ENCODE results near the gene RGS7.

- TF ChIP-seq, protein P1, sequence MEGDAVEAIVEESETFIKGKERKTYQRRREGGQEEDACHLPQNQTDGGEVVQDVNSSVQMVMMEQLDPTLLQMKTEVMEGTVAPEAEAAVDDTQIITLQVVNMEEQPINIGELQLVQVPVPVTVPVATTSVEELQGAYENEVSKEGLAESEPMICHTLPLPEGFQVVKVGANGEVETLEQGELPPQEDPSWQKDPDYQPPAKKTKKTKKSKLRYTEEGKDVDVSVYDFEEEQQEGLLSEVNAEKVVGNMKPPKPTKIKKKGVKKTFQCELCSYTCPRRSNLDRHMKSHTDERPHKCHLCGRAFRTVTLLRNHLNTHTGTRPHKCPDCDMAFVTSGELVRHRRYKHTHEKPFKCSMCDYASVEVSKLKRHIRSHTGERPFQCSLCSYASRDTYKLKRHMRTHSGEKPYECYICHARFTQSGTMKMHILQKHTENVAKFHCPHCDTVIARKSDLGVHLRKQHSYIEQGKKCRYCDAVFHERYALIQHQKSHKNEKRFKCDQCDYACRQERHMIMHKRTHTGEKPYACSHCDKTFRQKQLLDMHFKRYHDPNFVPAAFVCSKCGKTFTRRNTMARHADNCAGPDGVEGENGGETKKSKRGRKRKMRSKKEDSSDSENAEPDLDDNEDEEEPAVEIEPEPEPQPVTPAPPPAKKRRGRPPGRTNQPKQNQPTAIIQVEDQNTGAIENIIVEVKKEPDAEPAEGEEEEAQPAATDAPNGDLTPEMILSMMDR (IDR thresholded peaks at IDR 0.05 in 4 of 5, conservative IDR thresholded peaks at IDR 0.05 in 1 of 5), result no peak
- no peak for TF ChIP-seq POLR2A (IDR thresholded peaks at IDR 0.05)
These were observed 50.7 kb downstream of the RGS7 start for GRCh38 chr1:241306125-241306790.
